ENCODE measurements around the gene PDE4D. TPM values are rescaled to one million over a fixed set of nuclear protein-coding genes. Genes with fewer than 3 reads are reported as not detected.

The PDE4D gene
- total RNA-seq, 1 donor from 2014 or later = 34.5 TPM

DNA sequence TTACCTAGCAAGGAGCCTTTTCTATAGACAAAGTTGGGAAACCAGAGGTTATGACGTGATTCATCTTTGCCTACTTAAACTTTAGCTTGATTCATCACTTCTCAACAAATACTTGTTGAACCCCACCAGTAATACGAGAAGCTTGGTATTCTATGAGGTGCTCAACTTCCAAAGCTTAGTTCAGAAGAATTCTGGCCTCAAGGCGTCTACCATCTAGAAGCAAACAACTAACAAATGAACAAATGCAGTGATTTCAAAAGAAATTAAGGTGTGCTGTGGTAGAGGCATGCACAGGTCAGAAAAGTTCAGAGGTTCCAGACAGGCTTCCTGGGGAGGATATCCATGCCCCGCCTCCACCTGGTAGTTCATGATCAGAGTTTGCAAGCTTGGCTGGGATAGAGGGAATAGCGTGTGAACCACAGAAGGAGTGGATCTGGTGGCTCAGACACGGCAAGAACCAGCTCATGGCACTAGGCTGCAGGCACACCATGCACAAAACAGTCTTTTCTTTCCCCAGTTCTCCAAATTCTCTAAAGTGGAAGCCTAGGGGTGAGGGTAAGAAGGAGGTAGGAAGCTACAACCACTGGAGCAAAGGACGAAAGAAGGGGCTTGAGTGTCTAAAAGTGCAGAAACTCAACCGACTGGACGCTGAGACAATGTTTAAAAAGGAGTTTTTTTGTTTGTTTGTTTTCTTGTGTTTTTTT is 837.6 kb downstream of the PDE4D start:
- no peaks in the 10 kb centered on the region for H3K9me3 ChIP-seq (replicated peaks)
- peaks cover 3% of the 10 kb centered on the region for H3K36me3 ChIP-seq
- TF ChIP-seq CTCF (IDR thresholded peaks at IDR 0.05; ENCODE audit: borderline replicate concordance) = no peak
- H3K27ac ChIP-seq (replicated peaks) = no peak overlapping the region
- peaks cover 8% of the 10 kb centered on the region for H3K4me1 ChIP-seq
- no peaks in the 10 kb centered on the region for H3K27me3 ChIP-seq (ENCODE audit: low read depth)
- H3K4me3 ChIP-seq = no peak overlapping the region
- DNase-seq = no peak
- intact Hi-C loops (cut with micrococcal nuclease) = no loop called here

DNA sequence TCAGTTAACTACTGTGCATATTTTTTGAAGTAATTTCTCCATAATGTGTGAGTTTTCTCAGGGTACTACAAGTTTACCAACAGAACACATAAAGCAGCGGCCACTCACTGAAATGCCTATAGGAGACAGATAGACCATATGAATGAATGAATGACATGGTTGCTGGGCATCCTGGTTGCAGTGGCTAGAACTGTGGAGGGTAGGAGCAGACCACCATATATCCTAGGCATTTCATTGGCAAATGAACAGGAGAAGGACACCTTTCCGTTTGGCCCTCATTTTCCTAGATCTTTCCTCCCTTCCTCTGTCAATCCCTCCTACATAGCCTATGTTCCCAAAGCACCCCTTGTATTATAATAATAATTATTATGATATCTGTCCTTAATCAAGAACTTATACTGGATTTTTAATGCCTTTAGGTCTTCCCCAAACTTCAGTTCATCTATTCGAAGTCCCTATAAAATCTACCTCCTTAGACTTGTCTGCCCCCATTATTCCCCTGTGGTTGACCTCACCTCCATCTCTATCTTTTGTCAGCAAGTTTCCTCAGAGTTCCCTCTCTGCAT is 838.5 kb downstream of the PDE4D start:
- peaks cover 8% of the 10 kb centered on the region for H3K4me1 ChIP-seq
- no peak overlapping the region for H3K27ac ChIP-seq (replicated peaks)
- intact Hi-C loops (cut with micrococcal nuclease) = no loop called here
- no peak for DNase-seq
- no peak overlapping the region for H3K4me3 ChIP-seq
- no peak for TF ChIP-seq CTCF (IDR thresholded peaks at IDR 0.05; ENCODE audit: borderline replicate concordance)
- no peaks in the 10 kb centered on the region for H3K9me3 ChIP-seq (replicated peaks)
- H3K36me3 ChIP-seq = peaks cover 3% of the 10 kb centered on the region
- no peaks in the 10 kb centered on the region for H3K27me3 ChIP-seq (ENCODE audit: low read depth)

DNA sequence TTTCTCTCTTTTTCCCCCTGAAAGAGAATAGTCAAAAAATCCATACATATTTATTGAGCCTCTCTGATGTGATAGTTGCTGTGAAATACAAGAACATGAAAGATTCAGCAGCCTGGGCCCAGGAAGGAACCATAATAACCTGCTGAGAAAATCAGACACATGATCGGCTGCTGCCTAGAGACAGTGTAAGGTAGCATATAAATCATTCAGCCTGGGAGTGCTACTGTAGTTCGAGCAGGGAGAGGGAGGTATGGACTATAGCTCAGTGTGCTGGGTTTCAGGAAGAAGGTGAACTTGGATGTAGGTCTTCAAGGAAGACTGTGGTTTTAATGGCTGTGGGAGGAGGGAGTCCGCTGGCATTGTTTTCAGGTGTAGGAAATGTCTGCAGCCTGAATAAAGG is 841.6 kb downstream of the PDE4D start:
- Histone ChIP-seq H3K9me3 (replicated peaks) (no peaks in the 10 kb centered on the region), H3K36me3 (peaks cover 2% of the 10 kb centered on the region), H3K4me1 (no peaks in the 10 kb centered on the region), H3K27ac (replicated peaks) (no peak overlapping the region), H3K4me3 (no peak overlapping the region), H3K27me3 (ENCODE audit: low read depth) (no peaks in the 10 kb centered on the region)
- no peak for DNase-seq
- no peak for TF ChIP-seq CTCF (IDR thresholded peaks at IDR 0.05; ENCODE audit: borderline replicate concordance)
- intact Hi-C loops (cut with micrococcal nuclease) = no loop called here

GRCh38 chr5:59049095-59049494 is 844.4 kb downstream of the PDE4D start:
- no peaks in the 10 kb centered on the region for H3K4me1 ChIP-seq
- H3K27ac ChIP-seq (replicated peaks) = no peak overlapping the region
- no peak for TF ChIP-seq CTCF (IDR thresholded peaks at IDR 0.05; ENCODE audit: borderline replicate concordance)
- H3K36me3 ChIP-seq = no peaks in the 10 kb centered on the region
- H3K9me3 ChIP-seq (replicated peaks) = no peaks in the 10 kb centered on the region
- H3K27me3 ChIP-seq (ENCODE audit: low read depth) = no peaks in the 10 kb centered on the region
- DNase-seq = no peak
- intact Hi-C loops (cut with micrococcal nuclease) = no loop called here
- no peak overlapping the region for H3K4me3 ChIP-seq

GRCh38 chr5:59042201-59043055 is 851.1 kb downstream of the PDE4D start:
- Histone ChIP-seq H3K4me1 (peaks cover 56% of the 10 kb centered on the region), H3K36me3 (no peaks in the 10 kb centered on the region), H3K27me3 (ENCODE audit: low read depth) (no peaks in the 10 kb centered on the region), H3K4me3 (no peak overlapping the region), H3K9me3 (replicated peaks) (no peaks in the 10 kb centered on the region), H3K27ac (replicated peaks) (peak overlapping the region; percentile 89)
- intact Hi-C loops (cut with micrococcal nuclease) = no loop called here
- TF ChIP-seq CTCF (IDR thresholded peaks at IDR 0.05; ENCODE audit: borderline replicate concordance) = no peak
- DNase-seq = peak; percentile 71

Data from left ventricle myocardium inferior (tissue), 1 donor.